H1 (cell line): Measurements from ENCODE around the gene PHLPP1. TPM values are rescaled to one million over a fixed set of nuclear protein-coding genes. Genes with fewer than 3 reads are reported as not detected.

Experiments used
- CTCF ChIA-PET: fragments of 300-600 bp; sonication (Branson Sonifier 250); formaldehyde crosslinking; loops from one replicate; lab custom pipeline; 2021; ENCODE audit not compliant: partially characterized antibody; lab: Charles Lee
- POLR2A ChIA-PET: fragments of 300-600 bp; sonication (Branson Sonifier 250); formaldehyde crosslinking; loops from one replicate; lab custom pipeline; 2021; ENCODE audit warnings: inconsistent platforms; ENCODE audit not compliant: partially characterized antibody; lab: Charles Lee
- DNase-seq, 2 experiments: peaks; one replicate each; pipeline versions ENCODE4 v3.0.0 to v3.0.0-alpha.2; 2010 to 2022; ENCODE audit warnings: low spot score in 2 of 2, low read depth in 1 of 2, mixed read lengths in 1 of 2
- FAIRE-seq: peaks from 2 replicates; lab custom pipeline; 2011; peaks lifted over from hg19 to GRCh38; lab: Jason Lieb, UNC
- H2AFZ ChIP-seq: 2 replicates; pipeline ENCODE4 v1.8.1; 2012; ENCODE audit warnings: low read length, inconsistent platforms
- H2AK5ac ChIP-seq: 2 replicates; pipeline ENCODE4 v1.6.1; 2013; ENCODE audit warnings: low read depth, low read length
- H2BK120ac ChIP-seq: replicated peaks from 2 replicates; pipeline ENCODE3; 2013; ENCODE audit warnings: low read depth, low read length, inconsistent platforms
- H2BK12ac ChIP-seq: 2 replicates; pipeline ENCODE4 v1.6.1; 2013; ENCODE audit warnings: low read depth, low read length
- H2BK15ac ChIP-seq: 2 replicates; pipeline ENCODE4 v1.6.1; 2013; ENCODE audit warnings: low read length
- H2BK20ac ChIP-seq: 2 replicates; pipeline ENCODE4 v1.6.1; 2013; ENCODE audit warnings: low read length
- H2BK5ac ChIP-seq: 2 replicates; pipeline ENCODE4 v1.6.1; 2013; ENCODE audit warnings: low read depth, low read length
- H3K14ac ChIP-seq: 2 replicates; pipeline ENCODE4 v1.6.1; 2013; ENCODE audit warnings: inconsistent platforms; ENCODE audit not compliant: insufficient read length
- H3K18ac ChIP-seq: 2 replicates; pipeline ENCODE4 v1.6.1; 2013; ENCODE audit warnings: low read length; ENCODE audit errors: extremely low read depth
- H3K23ac ChIP-seq: 2 replicates; pipeline ENCODE4 v1.6.1; 2013; ENCODE audit warnings: inconsistent platforms; ENCODE audit not compliant: insufficient read length
- H3K23me2 ChIP-seq: 2 replicates; pipeline ENCODE4 v1.6.1; 2013; ENCODE audit warnings: low read depth, low read length
- H3K27ac ChIP-seq: 2 replicates; pipeline ENCODE4 v1.6.1; 2011; ENCODE audit warnings: low read depth, low read length, inconsistent platforms
- H3K27me3 ChIP-seq, 4 experiments: replicated peaks in 1 of 4; 1 replicate in 1 of 4; 2 replicates in 3 of 4; pipeline versions ENCODE4 v1.6.1 to v1.8.1; 2011 to 2013; ENCODE audit warnings: low read length in 3 of 4, mild to moderate bottlenecking in 3 of 4, inconsistent platforms in 2 of 4, mixed read lengths in 2 of 4, moderate library complexity in 1 of 4; ENCODE audit not compliant: control insufficient read depth in 3 of 4, insufficient read depth in 3 of 4; ENCODE audit errors: extremely low read depth in 1 of 4
- H3K36me3 ChIP-seq, 4 experiments: 2 replicates each; pipeline versions ENCODE4 v1.6.1 to v1.8.1; 2011 to 2013; ENCODE audit warnings: mild to moderate bottlenecking in 4 of 4, low read length in 3 of 4, moderate library complexity in 2 of 4, control low read depth in 1 of 4, inconsistent platforms in 1 of 4; ENCODE audit not compliant: insufficient read depth in 4 of 4, control insufficient read depth in 2 of 4
- H3K4ac ChIP-seq: replicated peaks from 2 replicates; pipeline ENCODE3; 2013; ENCODE audit warnings: low read length, low read depth, mixed read lengths, inconsistent platforms; ENCODE audit not compliant: insufficient read length
- H3K4me1 ChIP-seq, 4 experiments: replicated peaks in 1 of 4; 1 replicate in 1 of 4; 2 replicates in 3 of 4; pipeline versions ENCODE4 v1.6.1 to v1.8.1; 2011 to 2013; ENCODE audit warnings: low read length in 3 of 4, inconsistent platforms in 2 of 4, mixed read lengths in 1 of 4; ENCODE audit not compliant: insufficient read depth in 4 of 4, control insufficient read depth in 3 of 4
- H3K4me2 ChIP-seq, 2 experiments: 2 replicates each; pipeline versions ENCODE4 v1.6.1 to v1.8.1; 2011 to 2013; ENCODE audit warnings: low read depth in 2 of 2, low read length in 2 of 2, control low read depth in 1 of 2, inconsistent platforms in 1 of 2, mild to moderate bottlenecking in 1 of 2; ENCODE audit not compliant: insufficient read depth in 1 of 2
- H3K4me3 ChIP-seq, 4 experiments: fragments of 200-600, 300-600 bp in 1 of 4; sonication (generic), shearing (Covaris generic), sonication (Bioruptor Twin) in 1 of 4; 2 replicates each; pipeline versions ENCODE4 v1.5.1 to v1.8.1; 2011 to 2016; ENCODE audit warnings: low read length in 4 of 4, low read depth in 3 of 4, control low read depth in 2 of 4, inconsistent platforms in 2 of 4, mild to moderate bottlenecking in 2 of 4, mixed read lengths in 1 of 4, moderate library complexity in 1 of 4; ENCODE audit not compliant: insufficient read depth in 2 of 4; ENCODE audit errors: extremely low read depth in 1 of 4
- H3K56ac ChIP-seq: replicated peaks from 2 replicates; pipeline ENCODE3; 2013; ENCODE audit warnings: low read depth, mild to moderate bottlenecking, mixed read lengths, low read length, inconsistent platforms; ENCODE audit not compliant: insufficient read length
- H3K79me1 ChIP-seq: 2 replicates; pipeline ENCODE4 v1.6.1; 2013; ENCODE audit warnings: low read depth, low read length, control low read depth
- H3K79me2 ChIP-seq, 2 experiments: 2 replicates each; pipeline versions ENCODE4 v1.6.1 to v1.8.1; 2012 to 2013; ENCODE audit warnings: low read length in 2 of 2, mild to moderate bottlenecking in 2 of 2, inconsistent platforms in 1 of 2; ENCODE audit not compliant: insufficient read depth in 2 of 2, control insufficient read depth in 1 of 2
- H3K9ac ChIP-seq, 4 experiments: replicated peaks in 1 of 4; 1 replicate in 1 of 4; 2 replicates in 3 of 4; pipeline versions ENCODE4 v1.6.1 to v1.8.1; 2011 to 2013; ENCODE audit warnings: low read depth in 3 of 4, low read length in 3 of 4, control low read depth in 2 of 4, mild to moderate bottlenecking in 2 of 4, moderate library complexity in 2 of 4, inconsistent platforms in 1 of 4; ENCODE audit errors: extremely low read depth in 1 of 4
- H3K9me3 ChIP-seq, 2 experiments: 2 replicates each; pipeline versions ENCODE4 v1.6.1 to v1.8.1; 2012 to 2013; ENCODE audit warnings: mild to moderate bottlenecking in 2 of 2, moderate library complexity in 2 of 2, control low read depth in 1 of 2, inconsistent platforms in 1 of 2, low read depth in 1 of 2, low read length in 1 of 2, mixed read lengths in 1 of 2; ENCODE audit not compliant: insufficient read depth in 2 of 2
- H4K20me1 ChIP-seq, 2 experiments: replicated peaks in 1 of 2; 2 replicates each; pipeline versions ENCODE3 to v1.8.1; 2011 to 2013; ENCODE audit warnings: inconsistent platforms in 2 of 2, low read length in 2 of 2, mild to moderate bottlenecking in 1 of 2; ENCODE audit not compliant: insufficient read depth in 2 of 2, control insufficient read depth in 1 of 2
- H4K5ac ChIP-seq: 2 replicates; pipeline ENCODE4 v1.6.1; 2013; ENCODE audit warnings: low read length, low read depth, mixed read lengths, inconsistent platforms; ENCODE audit not compliant: insufficient read length
- H4K8ac ChIP-seq: 2 replicates; pipeline ENCODE4 v1.8.0; 2013; ENCODE audit warnings: mild to moderate bottlenecking, moderate library complexity, low read length, inconsistent platforms; ENCODE audit not compliant: insufficient read depth; ENCODE audit errors: extremely low read depth
- H4K91ac ChIP-seq: replicated peaks from 2 replicates; pipeline ENCODE3; 2013; ENCODE audit warnings: low read length, mixed read lengths, inconsistent platforms; ENCODE audit not compliant: insufficient read length
- BACH1 ChIP-seq: IDR thresholded peaks from 2 replicates; pipeline ENCODE4 v1.6.1; 2012; ENCODE audit warnings: low read length, improper control_type of control experiment
- CBX5 ChIP-seq: fragments of 300-800, 300-1000 bp; sonication (generic); IDR thresholded peaks from 2 replicates; pipeline ENCODE4 v1.7.1; 2016; ENCODE audit warnings: antibody characterized with exemption, low read length, low read depth
- CHD2 ChIP-seq: IDR thresholded peaks from 2 replicates; pipeline ENCODE4 v1.6.1; 2012; ENCODE audit warnings: low read length, improper control_type of control experiment
- EP300 ChIP-seq, 2 experiments: IDR thresholded peaks; 1 replicate in 1 of 2; 2 replicates in 1 of 2; pipeline ENCODE4 v1.6.1; 2011 to 2012; ENCODE audit warnings: low read depth in 2 of 2, low read length in 2 of 2, mild to moderate bottlenecking in 2 of 2, borderline replicate concordance in 1 of 2, inconsistent platforms in 1 of 2, moderate library complexity in 1 of 2
- JUN ChIP-seq: IDR thresholded peaks from 2 replicates; pipeline ENCODE4 v1.6.1; 2011; ENCODE audit warnings: low read depth, mild to moderate bottlenecking, improper control_type of control experiment, low read length
- KDM1A ChIP-seq: fragments of 200-600, 300-600 bp; sonication (generic); IDR thresholded peaks from 2 replicates; pipeline ENCODE4 v1.7.1; 2016; ENCODE audit warnings: mild to moderate bottlenecking, low read length, borderline replicate concordance
- KDM4A ChIP-seq: IDR thresholded peaks from one replicate; pipeline ENCODE4 v1.7.1; 2012; ENCODE audit warnings: low read depth, mild to moderate bottlenecking, moderate library complexity, low read length, inconsistent platforms; ENCODE audit not compliant: severe bottlenecking
- MAX ChIP-seq: IDR thresholded peaks from 2 replicates; pipeline ENCODE4 v1.6.1; 2012; ENCODE audit warnings: inconsistent platforms
- POLR2A ChIP-seq, 2 experiments: IDR thresholded peaks; 1 replicate in 1 of 2; 2 replicates in 1 of 2; pipeline ENCODE4 v1.6.1; 2011; ENCODE audit warnings: low read depth in 2 of 2, low read length in 2 of 2, mild to moderate bottlenecking in 2 of 2; ENCODE audit errors: control extremely low read depth in 1 of 2
- RNF2 ChIP-seq: fragments of 200-900, 300-1000 bp; sonication (generic); IDR thresholded peaks from 2 replicates; pipeline ENCODE4 v1.7.1; 2016; ENCODE audit warnings: borderline replicate concordance, low read depth, mild to moderate bottlenecking, antibody characterized with exemption, low read length; ENCODE audit not compliant: poor library complexity, severe bottlenecking; ENCODE audit errors: missing control alignments
- TCF12 ChIP-seq: IDR thresholded peaks from 2 replicates; pipeline ENCODE4 v1.6.1; 2011; ENCODE audit warnings: low read depth, mild to moderate bottlenecking, low read length
- WGBS, 2 experiments: shearing (Covaris generic) in 1 of 2; methylation state at CpG; one replicate each; pipeline versions ENCODE4 v1.1.6 to v1.1.7; 2013 to 2015; ENCODE audit warnings: low lambda C conversion rate in 2 of 2, mixed read lengths in 2 of 2, inconsistent platforms in 1 of 2, low coverage in 1 of 2, missing lambda C conversion rate in 1 of 2; ENCODE audit not compliant: insufficient replicate concordance in 2 of 2, insufficient coverage in 1 of 2, insufficient read length in 1 of 2; ENCODE audit errors: extremely low coverage in 1 of 2, missing lambda C conversion rate in 1 of 2; 5-methylcytosine and 5-hydroxymethylcytosine counted together
- polyA plus RNA-seq, 7 experiments: library from polyadenylated mRNA; depleted of rRNA in 3 of 7; stranded (reverse) in 5 of 7; unstranded in 2 of 7; fragments of >200 nt in 5 of 7; fragments of 200-250 nt in 2 of 7; gene quantifications; 1 replicate in 5 of 7; 2 replicates in 1 of 7; 4 replicates in 1 of 7; pipeline versions ENCODE4 v1.2.1 to v1.2.3, GENCODE V29; 2011 to 2013; ENCODE audit warnings: missing spikeins in 2 of 7, mixed read lengths in 2 of 7
- total RNA-seq: library from RNA; stranded (reverse); fragmentation: NEBNext Ultra II Directional; extraction: Animal tissue kit (Norgen Biotek cat#: 25700); gene quantifications from 2 replicates; pipeline ENCODE4 v1.2.1, GENCODE V29; 2021

The PHLPP1 gene
- total and polyA plus RNA-seq, 2 of the 8 experiments (the other 6 are each of a cell fraction or from before 2014, with no cell fraction given) = 28.0 to 66.3 TPM

GRCh38 chr18:62839874-62840713, 124.8 kb downstream of the PHLPP1 start:
- Histone ChIP-seq H4K20me1 (no peaks in the 10 kb centered on the region), H4K8ac (no peak overlapping the region), H3K9ac (no peak overlapping the region), H3K56ac (peak overlapping the region; percentile 19)
- TF ChIP-seq POLR2A (IDR thresholded peaks at IDR 0.05; ENCODE audit: control extremely low read depth in 1 of 2, low read depth in 2 of 2, low read length in 2 of 2) (no peak), JUN (no peak), KDM1A (no peak), BACH1 (no peak), MAX (no peak), CHD2 (no peak), EP300 (IDR thresholded peaks at IDR 0.05; ENCODE audit: borderline replicate concordance in 1 of 2, low read depth in 2 of 2, low read length in 2 of 2) (no peak), KDM4A (no peak), CBX5 (no peak), TCF12 (no peak), RNF2 (no peak)
- TF ChIP-seq, all 59 proteins: peak for 0
- Histone ChIP-seq H4K5ac (peak overlapping the region; percentile 93), H2BK12ac (no peak overlapping the region), H2BK5ac (peak overlapping the region; percentile 71; the same call in 1 of the 2 replicates), H2BK120ac (peak overlapping the region; percentile 98), H2AK5ac (no peak overlapping the region), H4K91ac (no peak overlapping the region), H2BK20ac (0 out of 2 replicates have a peak overlapping the region, but pooled peaks have one; percentile 66), H3K4ac (no peak overlapping the region), H3K27ac (no peak overlapping the region), H3K18ac (no peak overlapping the region; the same call in 1 of the 2 replicates), H3K14ac (no peak overlapping the region), H2AFZ (no peak overlapping the region), H3K79me2 (peaks cover 0 to 71% of the 10 kb centered on the region in 2 experiments; a peak in 2 of 4 replicates), H3K27me3 (no peaks in the 10 kb centered on the region), H3K79me1 (no peaks in the 10 kb centered on the region), H3K9me3 (no peaks in the 10 kb centered on the region), H3K23ac (no peak overlapping the region), H3K23me2 (no peaks in the 10 kb centered on the region), H3K4me2 (peak overlapping the region; percentile 49 to 59; a peak in 3 of 4 replicates), H3K36me3 (no peaks in the 10 kb centered on the region), H3K4me3 (peak overlapping the region in 1 of 4 experiments; percentile 44; a peak in 1 of 8 replicates), H3K4me1 (peaks cover 2 to 20% (median 12%) of the 10 kb centered on the region in 4 experiments; a peak in 6 of 7 replicates), H2BK15ac (no peak overlapping the region)
- WGBS, 2 experiments = 69% methylated on average over 2 of the region's 2 CpGs; no CpG with 5 or more reads in 1 of the 2 experiments
- FAIRE-seq = no peak
- DNase-seq = no peak
- POLR2A ChIA-PET = no interaction called here
- CTCF ChIA-PET = no interaction called here
